Kasumi-1 (cell line): ENCODE measurements around the gene IL20RB.
"Not testable (repeated sequence)": the region's sequence is repeated elsewhere in the genome, so short reads cannot be mapped to it uniquely, and the experiment has no call there.

ENCODE experiments used
- DNase-seq, 2 experiments: peaks; one replicate each; lab custom pipeline; 2025; lab: John Stamatoyannopoulos, UW

IL20RB gene

DNA sequence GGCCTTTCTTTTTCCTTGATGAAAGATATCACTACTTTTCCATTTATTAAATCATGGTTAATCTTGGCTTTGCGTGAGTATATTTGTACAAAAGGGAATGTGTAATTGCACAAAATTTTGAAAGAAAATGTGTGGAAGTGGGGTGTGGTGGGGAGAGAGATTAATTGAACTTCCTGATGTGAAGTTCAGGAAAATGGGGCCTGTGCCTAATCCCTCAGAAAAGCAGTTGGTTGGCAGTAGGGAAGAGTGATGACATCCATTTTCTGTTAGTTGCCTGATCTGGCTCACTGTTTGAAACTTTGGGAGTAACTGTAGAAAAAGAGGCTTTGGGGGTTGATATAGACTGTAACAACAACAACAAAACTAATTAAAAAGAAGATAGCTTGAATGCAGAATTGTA, 10.8 kb upstream of the IL20RB start:
- no peak for DNase-seq

DNA sequence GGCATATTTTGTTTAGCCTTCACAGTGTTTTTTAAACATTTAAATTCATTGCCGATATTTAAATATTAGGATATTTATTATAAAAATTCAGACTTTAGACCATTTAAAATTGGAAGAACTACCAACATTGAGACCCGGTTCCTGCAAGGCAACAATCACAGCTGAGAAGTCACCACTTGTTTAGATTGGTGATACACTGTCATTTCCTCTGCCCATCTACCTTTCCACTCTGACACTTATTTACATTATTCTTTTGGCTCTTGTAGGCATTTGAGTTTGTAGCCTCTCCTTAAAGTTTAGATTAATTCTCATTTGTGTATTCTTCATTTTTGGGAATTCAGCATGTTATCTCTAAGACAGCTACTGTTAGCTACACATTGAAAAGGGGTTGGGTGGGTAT, 10.3 kb upstream of the IL20RB start:
- no peak for DNase-seq

DNA sequence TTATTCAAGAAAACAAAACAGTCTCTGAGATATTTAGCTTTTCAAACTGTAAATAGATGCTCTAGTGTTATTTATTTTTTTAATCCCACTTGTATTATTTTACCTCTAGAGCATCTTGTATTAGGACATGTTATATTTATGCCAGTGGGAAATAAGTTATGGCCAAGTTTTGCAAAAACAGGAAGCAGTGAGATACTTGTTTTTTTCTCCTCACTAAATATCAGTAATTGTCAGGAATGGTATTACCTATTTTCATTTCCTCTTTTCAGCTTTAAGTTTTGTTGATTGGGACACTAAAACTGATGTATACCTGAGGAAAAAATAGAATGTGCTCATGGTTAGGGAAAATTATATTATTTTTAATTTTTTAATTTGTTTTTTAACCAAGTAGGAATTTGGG, 8.6 kb upstream of the IL20RB start:
- DNase-seq: no peak

DNA sequence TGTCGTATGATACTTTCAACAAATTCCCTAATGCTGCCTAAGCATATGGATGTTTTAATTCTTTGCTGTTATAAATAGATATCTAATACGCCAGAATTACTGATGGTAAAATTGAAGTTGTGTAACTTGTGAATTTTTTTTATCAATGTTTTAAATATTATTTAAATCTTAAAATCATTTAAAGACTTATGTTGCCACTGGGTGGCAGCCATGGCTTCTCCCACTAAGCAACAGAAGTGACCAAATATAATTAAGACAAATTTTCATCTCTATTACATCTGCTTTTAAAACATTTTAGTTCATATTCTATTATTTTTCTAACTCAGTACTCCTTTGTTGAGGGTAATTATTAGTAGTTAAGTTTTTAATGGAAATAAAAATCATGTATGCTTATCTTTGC, 8.1 kb upstream of the IL20RB start:
- DNase-seq: peak in 1 of 2 experiments; percentile 1

DNA sequence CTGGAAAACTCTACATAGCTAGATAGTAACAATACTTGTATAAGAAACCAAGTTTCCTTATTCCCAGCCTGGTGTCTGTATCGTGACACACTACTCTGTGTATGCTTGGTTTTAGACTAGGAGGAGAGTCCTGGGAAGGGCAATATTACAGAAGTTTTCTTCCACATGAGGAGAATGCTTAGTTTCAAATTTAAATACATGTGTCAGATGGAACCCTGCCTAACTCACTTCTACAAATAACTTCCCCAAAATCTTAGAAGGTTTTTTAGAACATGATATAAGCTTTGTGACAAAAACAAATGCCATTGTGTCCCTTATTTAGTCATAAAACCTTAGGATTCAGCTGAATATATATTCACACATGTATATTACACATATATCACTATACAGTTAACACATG, 7.2 kb upstream of the IL20RB start:
- DNase-seq: peak in 1 of 2 experiments; percentile 5

DNA sequence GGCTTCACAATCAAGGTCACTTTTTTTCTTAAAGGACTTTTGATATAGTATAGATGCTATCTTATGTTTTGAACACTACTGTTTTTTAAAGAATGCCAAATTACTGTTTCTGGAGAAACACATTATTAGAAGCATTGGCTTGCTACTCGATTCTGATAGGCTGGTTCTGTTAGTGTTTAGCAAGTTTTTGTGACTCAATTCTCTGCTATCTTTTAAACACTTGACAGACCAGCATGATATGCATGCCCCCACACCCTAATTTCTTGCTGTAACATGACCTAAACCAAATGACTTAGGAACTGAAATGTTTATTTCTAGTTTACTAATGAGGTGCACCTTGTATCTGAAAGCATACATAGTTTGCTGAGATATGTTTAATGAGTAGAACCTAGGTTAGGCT, 5.5 kb upstream of the IL20RB start:
- DNase-seq: no peak

DNA sequence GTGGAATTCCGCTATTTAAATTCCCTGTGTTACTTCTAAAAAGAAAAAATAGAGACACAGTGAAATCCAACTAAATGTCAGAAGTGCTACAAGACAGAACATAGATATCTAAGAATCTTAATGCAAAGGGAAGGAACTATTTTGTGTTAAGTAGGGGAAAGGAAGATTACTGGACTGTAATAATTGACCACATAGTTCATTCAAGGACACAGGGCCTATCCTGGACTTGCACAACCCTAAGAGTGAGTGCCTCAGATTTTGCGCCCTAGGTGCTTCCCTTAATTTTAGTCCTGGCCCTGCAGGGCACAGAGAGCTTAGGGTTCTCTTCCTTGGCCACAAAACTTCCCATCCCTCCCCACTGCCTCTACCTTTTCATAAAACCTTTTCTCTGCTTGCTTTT, 3.5 kb upstream of the IL20RB start:
- DNase-seq: no peak

DNA sequence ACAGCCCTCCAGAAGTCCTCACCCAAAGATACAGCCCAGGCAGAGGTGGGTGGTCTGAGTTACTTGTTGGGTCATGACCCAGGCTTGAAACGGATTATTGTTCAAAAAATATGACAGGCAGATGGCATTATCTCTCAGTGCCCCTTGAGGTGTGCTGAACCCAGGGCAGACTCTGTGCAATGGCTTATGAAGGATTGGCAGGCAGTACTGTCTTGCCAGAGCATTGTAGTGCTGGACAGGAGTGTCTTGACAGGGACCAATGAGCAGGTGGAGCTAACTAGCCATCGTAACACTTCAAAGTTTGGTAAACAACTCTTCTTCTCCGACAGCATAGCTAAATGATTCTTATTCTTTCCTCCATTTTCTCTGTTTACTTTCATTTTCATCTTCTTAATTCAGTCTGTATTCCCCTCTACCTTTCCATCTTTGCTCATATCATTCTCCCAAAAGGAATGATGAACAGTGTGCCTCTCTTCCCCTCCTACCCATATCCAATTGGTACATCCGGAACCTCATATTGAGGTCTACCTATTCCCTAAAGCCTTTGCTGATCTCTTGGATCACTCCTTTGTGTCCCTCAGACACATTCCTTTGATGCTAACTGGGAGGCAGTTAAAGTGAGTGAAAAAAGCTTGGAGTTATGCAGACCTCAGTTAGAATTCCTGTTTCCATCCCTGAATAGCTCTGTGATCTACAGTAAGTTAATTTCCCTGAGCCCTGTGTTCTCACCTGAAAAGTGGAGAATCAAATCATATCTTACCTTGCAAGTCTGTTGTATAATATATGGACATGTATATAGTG, 2.6 kb upstream of the IL20RB start:
- no peak for DNase-seq

DNA sequence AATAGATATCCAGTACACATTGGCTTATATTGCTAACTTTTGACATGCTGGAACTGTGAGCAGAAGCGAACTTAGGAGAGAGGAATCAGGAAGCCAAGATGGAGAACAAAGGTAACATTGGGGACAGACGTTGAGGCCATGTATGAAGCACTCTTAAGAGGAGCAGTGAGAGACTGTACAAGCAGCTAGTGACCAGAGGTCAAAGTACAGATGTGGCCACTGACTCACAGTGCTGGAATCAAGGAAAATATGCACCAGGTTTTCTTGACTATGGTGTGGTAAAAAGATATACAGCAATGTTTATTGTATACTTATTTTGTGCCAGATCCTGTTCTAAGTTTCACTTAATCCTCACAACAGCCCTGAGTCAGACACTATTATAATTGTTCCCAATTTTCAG, 2.0 kb upstream of the IL20RB start:
- DNase-seq: no peak

DNA sequence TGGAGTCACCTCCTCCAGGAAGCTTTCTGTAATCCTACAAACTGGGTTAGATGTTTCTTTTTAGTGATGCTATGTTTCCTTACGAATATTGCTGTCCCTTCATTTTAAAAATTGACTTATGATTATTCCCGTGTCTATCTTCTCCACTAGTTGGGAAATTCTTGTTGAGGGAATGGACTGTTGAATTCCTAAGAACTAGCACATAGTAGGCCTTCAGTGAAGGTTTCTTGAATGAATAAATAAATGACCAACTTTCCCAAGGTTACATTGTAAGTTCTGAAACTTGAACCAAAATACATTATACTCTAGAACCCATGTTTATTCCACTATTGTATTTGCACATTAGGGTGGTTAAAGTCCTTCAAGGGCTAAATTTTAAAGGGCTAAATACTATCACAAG, 812 bp upstream of the IL20RB start:
- DNase-seq: no peak

DNA sequence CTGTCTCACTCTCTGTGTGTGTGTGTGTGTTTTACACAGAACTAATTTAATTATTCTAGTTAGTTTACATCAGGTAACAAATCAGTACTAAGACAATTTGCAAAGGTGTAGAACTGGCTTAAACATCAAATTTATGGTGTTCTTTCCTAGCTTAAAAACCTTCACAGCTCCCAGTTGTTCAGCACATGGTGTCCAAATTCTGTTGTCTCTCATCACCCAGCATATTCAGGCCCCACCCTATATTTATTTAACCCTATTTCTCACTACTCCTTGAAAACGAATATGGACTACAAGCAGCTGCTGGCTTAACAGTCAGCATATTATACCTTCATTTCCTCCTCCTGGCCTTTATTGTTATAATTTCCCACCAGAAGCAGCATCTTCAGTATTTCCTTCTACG, 1.2 kb downstream of the IL20RB start:
- no peak for DNase-seq

DNA sequence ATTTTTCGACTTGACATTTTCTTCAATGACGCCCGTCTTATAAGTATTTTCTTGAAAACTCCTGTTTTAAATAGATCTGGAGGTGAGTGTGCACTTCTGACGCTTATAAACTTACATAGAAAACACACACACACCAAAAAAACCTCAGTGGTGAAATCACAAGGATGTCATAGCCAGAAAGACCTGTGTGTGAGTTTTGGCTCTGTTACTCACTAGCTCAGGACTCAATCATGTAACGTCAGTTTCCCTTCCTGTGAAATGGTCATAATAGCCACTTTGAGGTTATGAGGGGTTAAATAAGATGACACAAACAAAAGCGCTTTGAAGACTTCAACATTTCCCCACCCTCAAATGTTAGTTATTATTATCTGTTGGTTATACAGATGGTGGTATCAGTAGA, 1.8 kb downstream of the IL20RB start:
- DNase-seq: no peak

DNA sequence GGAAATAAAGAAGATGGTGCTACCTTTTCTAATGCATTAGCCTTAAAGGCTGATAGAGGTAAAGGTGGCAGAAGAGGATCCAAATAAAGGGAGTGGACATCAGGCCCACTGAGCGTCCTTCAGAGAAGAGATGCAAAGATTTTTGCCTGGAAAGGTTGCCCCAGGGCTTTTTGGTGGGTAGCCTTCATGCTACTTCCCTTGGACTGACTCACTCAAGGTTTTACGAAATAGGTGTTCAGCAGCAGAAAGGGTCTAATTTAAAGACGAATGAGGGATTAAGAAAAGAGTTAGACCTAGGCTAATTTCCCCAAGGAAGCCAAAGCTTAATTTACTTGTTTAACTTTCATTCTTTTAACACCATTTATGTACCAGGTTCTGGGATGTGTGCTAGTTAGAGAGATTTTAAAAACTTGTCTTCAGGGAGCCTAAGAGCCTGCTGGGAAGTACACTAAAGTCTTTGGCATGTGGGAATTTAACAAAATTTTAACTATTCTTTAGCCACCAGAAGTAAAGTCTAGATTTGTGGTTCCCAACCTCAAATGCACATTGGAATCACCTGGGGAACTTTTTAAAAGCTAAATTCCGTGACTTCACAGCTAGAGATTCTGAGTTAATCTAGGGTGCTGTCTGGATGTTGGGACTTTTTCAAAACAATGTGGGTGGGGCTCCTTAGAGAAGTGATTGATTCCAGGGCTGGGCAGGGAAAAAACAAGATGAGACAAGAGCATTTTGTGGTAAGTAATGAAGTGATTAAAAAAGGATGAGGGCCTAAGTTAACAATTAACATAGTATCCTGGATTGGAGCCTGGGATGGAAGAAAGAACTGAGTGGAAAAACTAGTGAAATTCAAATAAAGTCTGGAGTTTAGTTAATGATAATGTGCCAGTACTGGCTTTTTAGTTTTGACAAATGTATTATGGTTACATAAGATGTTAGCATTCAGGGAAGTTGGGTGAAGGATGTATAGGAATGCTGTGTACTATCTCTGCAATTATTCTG, 3.4 kb downstream of the IL20RB start:
- no peak for DNase-seq

DNA sequence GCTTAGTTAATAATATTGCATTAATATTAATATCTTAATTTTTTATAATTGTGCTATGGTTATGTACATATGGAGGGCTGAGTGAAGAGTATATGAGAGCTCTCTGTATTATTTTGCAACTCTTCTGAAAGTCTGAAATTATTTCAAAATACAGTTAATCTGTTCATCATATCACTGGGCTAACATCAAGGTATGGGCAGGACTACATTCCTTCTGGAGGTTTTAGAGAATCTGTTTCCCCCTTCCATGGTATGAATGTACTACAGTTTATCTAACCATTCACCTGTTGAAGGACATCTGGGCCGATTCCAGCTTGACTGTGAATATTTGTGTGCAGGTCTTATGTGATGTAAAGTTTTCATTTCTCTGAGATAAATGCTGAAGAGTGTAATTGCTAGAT, 5.1 kb downstream of the IL20RB start:
- DNase-seq: no peak

DNA sequence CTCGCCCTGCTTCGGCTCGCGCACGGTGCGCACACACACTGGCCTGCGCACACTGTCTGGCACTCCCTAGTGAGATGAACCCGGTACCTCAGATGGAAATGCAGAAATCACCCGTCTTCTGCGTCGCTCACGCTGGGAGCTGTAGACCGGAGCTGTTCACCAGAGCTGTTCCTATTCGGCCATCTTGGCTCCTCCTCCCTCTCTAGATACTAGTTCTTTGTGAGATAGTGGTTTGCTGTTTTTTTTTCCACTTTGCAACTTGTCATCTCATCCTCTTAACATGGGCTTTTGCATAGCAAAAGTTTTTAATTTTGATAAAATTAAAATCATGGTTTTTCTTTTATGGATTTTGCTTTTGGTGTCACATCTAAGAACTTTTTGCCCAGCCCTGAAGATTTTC, 11.8 kb downstream of the IL20RB start:
- DNase-seq: not testable (repeated sequence)

DNA sequence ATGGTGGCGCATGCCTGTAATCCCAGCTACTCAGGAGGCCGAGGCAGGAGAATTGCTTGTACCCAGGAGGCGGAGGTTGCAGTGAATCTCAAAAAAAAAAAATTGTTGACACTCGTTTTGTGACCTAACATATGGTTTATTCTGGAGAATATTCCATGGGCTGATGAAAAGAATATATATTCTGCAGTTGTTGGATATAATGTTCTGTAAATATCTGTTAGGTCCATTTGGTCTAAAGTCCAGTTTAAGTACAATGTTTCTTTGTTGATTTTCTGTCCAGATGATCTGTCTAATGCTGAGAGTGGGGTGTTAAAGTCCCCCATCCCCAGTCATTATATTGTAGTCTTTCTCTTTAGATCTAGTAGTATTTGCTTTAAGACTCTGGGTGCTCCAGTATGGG, 15.6 kb downstream of the IL20RB start:
- no peak for DNase-seq

DNA sequence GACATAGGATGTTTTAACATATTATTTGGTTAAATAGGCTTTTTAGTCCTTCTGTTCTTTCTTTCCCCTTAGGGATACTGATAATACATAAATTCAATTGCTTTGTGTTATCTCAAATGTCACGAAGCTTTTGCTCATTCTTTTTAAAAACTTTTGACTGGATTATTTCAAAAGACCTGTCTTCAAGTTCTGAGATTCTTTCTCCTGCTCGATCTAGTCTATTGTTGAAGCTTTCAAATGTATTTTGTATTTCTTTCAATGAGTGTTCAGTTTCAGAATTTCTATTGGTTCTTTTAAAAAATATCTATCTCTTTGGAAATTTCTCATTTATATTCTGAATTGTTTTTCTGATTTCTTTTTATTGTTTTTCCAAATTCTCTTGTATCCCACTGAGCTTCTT, 16.9 kb downstream of the IL20RB start:
- no peak for DNase-seq

DNA sequence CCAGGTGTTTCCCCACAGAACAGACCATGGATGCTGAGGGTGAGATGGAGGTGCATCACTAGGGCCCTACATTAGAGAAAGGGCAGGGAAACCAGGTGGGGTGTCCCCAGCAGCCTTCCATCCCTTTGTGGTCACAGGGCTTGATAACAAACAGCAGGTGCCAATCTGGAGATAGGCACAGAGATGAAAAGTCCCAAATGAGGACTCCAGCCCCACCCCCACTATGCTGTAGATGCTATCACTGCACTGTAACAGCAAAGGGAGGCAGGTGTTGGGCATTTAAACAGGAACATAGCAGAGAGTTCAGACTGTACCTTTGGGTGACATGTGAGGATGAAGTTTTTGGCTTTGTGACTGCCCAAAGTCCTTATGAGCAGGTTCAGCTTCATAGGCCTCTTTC, 21.4 kb downstream of the IL20RB start:
- DNase-seq: no peak

DNA sequence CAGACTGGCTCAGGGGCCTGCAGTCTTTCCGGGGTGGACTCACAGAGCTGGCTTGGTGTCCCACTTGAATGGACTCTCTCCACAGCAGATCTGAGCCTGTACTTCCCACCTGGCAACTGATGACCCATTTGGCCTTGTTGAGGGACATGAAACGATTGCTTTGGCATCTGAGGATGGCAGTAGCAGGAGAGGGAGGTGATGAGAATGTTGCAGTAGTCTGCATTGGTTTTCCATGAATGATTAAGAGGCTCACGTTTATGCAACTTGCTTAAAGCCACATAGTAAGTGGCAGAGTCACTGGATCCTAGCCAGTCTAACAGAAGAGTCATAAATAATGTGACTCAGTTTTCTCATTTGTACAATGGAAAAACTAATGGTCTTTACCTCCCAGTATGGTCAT, 21.9 kb downstream of the IL20RB start:
- DNase-seq: no peak

DNA sequence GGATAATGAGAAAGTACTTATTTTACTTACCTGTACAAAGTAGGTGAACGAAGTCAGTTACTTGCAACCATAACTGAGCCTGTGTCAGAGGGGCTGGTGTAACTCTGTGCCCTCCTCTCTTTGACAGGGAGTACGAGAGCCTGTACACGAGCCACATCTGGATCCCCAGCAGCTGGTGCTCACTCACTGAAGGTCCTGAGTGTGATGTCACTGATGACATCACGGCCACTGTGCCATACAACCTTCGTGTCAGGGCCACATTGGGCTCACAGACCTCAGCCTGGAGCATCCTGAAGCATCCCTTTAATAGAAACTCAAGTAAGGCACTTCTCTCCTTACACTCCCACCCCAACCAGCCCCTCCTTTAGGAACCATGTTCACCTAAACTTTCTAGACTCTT, 24.2 kb downstream of the IL20RB start:
- no peak for DNase-seq

DNA sequence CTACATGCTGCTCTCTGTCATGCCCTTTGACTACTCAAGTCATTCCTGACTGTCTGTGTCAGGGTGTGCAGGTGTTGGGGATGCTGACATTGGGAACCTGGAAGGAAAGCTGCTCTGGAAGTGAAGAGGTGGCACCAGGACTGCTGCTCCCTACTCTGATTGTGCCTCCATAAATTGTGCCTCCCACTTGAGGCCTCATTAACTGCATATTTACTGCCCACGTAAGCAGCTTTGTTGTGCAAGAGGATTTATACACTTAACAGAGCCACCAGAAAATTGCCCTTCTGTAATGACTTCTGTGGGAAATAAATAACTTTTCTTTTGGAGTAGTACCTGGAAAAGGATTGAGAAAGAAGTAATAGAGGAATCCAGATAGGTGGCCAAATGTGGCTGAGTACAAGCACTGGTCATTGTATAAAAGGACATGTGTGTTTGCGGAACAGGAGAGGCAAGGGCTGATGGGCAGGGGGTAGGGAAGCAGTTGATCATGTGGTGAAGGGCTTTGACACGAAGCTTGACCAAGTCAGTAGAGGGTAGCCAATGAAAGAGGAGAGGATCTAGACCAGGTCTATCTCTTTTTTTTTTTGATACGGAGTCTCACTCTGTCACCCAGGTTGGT, 24.8 kb downstream of the IL20RB start:
- DNase-seq: no peak

DNA sequence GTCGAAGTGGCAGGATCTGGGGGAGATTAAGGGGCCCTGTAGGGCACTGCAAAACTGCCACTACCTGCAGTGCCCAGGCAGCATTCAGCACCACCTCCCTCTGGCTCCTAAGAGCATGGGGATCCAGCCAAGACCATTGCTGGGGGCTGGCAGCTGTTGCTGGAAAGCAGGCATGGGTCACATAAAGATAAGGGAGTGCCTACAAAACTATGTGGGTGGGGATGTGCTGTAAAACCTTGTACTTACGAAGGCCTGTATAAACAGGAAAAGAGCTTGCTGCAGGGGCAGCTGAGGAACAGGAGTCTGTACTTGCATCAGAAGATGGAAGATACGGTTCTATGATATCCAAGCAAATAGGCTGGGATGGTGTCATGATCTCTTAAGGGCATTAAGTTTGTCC, 27.1 kb downstream of the IL20RB start:
- no peak for DNase-seq
